PC-3 (cell line): Measurements from ENCODE around the gene SGO1. TPM values are rescaled to one million over a fixed set of nuclear protein-coding genes. Genes with fewer than 3 reads are reported as not detected.

ENCODE experiments used
- ATAC-seq: fragments of 200-7000 bp; cut with Tn5 transposase; 2 replicates; pipeline ENCODE4 v1.9.1; 2020; ENCODE audit warnings: mild to moderate bottlenecking, moderate library complexity
- BruUV-seq: library from RNA; stranded (reverse); fragments of 400-500 nt; replicated peaks from 2 replicates; lab custom pipeline; 2021; lab: Mats Ljungman, UMichigan
- CTCF ChIA-PET: fragments of 300-600 bp; sonication (Branson Sonifier 250); formaldehyde crosslinking; loops from one replicate; lab custom pipeline; 2022; ENCODE audit warnings: antibody characterized with exemption; lab: Charles Lee
- POLR2A ChIA-PET: fragments of 300-600 bp; sonication (Branson Sonifier 250); formaldehyde crosslinking; loops from one replicate; lab custom pipeline; 2022; ENCODE audit warnings: antibody characterized with exemption; ENCODE audit not compliant: unreplicated experiment; lab: Charles Lee
- DNase-seq: peaks from one replicate; pipeline ENCODE4 v3.0.0-alpha.2; 2015
- H2AFZ ChIP-seq: fragments of 300-600 bp; sonication (generic); 2 replicates; pipeline ENCODE4 v1.6.0; 2016; ENCODE audit warnings: antibody characterized with exemption, low read length
- H3F3A ChIP-seq: fragments of 300-600 bp; sonication (generic); one replicate; pipeline ENCODE4 v1.6.0; 2017; ENCODE audit warnings: antibody characterized with exemption, low read length, control low read depth, mild to moderate bottlenecking; ENCODE audit not compliant: unreplicated experiment
- H3K27ac ChIP-seq: fragments of 300-600 bp; sonication (generic); 2 replicates; pipeline ENCODE4 v1.5.1; 2016; ENCODE audit warnings: mild to moderate bottlenecking, low read length
- H3K27me3 ChIP-seq: fragments of 300-600 bp; sonication (generic); 2 replicates; pipeline ENCODE4 v1.6.1; 2016; ENCODE audit warnings: low read length, mixed read lengths
- H3K36me3 ChIP-seq: fragments of 300-600 bp; sonication (generic); 2 replicates; pipeline ENCODE4 v1.6.1; 2016; ENCODE audit warnings: low read depth, mixed run types, low read length, mixed read lengths
- H3K4me1 ChIP-seq: fragments of 300-600 bp; sonication (generic); 2 replicates; pipeline ENCODE4 v1.5.1; 2016; ENCODE audit warnings: low read length; ENCODE audit not compliant: insufficient read depth
- H3K4me2 ChIP-seq: fragments of 300-600 bp; sonication (generic); 2 replicates; pipeline ENCODE4 v1.6.0; 2016; ENCODE audit warnings: low read length
- H3K4me3 ChIP-seq: fragments of 300-600 bp; sonication (generic); 2 replicates; pipeline ENCODE4 v1.5.1; 2016; ENCODE audit warnings: mild to moderate bottlenecking, low read length, mixed read lengths
- H3K79me2 ChIP-seq: fragments of 300-600 bp; sonication (generic); 2 replicates; pipeline ENCODE4 v1.6.1; 2017; ENCODE audit warnings: low read length, mixed read lengths
- H3K9ac ChIP-seq: fragments of 300-600 bp; sonication (generic); 2 replicates; pipeline ENCODE4 v1.6.0; 2016; ENCODE audit warnings: mild to moderate bottlenecking, low read length
- H3K9me2 ChIP-seq: fragments of 300-600 bp; sonication (generic); replicated peaks from 2 replicates; pipeline ENCODE4 v1.6.1; 2016; ENCODE audit warnings: mixed run types, low read length, mixed read lengths
- H3K9me3 ChIP-seq: fragments of 300-600 bp; sonication (generic); 2 replicates; pipeline ENCODE4 v1.6.1; 2016; ENCODE audit warnings: low read length, mixed read lengths
- H4K20me1 ChIP-seq: fragments of 300-600 bp; sonication (generic); 2 replicates; pipeline ENCODE4 v1.6.1; 2016; ENCODE audit warnings: low read length, mixed read lengths
- EZH2 ChIP-seq: fragments of 300-600 bp; sonication (generic); IDR thresholded peaks from one replicate; pipeline ENCODE4 v1.6.1; 2017; ENCODE audit warnings: antibody characterized with exemption, mild to moderate bottlenecking, low read length; ENCODE audit not compliant: unreplicated experiment
- EZH2phosphoT487 ChIP-seq: fragments of 300-600 bp; sonication (generic); IDR thresholded peaks from 2 replicates; pipeline ENCODE4 v1.6.1; 2018; ENCODE audit warnings: mild to moderate bottlenecking, antibody characterized with exemption, low read length, borderline replicate concordance
- intact Hi-C: fragments of 100-400 bp; cut with micrococcal nuclease; formaldehyde crosslinking; loops from 2 replicates; pipeline ENCODE4 v1.9.0; 2023
- microRNA-seq: library from miRNA; unstranded; fragments of <30 nt; microRNA quantifications from one replicate; pipeline ENCODE4 v1.1.0, GENCODE V29; 2020; ENCODE audit not compliant: unreplicated experiment
- total RNA-seq: library from RNA; depleted of rRNA; stranded (reverse); fragments of >200 nt; gene quantifications from 2 replicates; pipeline ENCODE4 v1.2.3, GENCODE V29; 2014; rRNA removed
- TF ChIP-seq, protein P1 (sequence below): fragments of 300-600 bp; sonication (generic); conservative IDR thresholded peaks from 2 replicates; pipeline ENCODE4 v1.5.1; 2017; ENCODE audit warnings: antibody characterized with exemption, low read depth, mild to moderate bottlenecking, low read length

The SGO1 gene
- total RNA-seq, 1 experiment from 2014 or later, result 12.6 TPM

DNA sequence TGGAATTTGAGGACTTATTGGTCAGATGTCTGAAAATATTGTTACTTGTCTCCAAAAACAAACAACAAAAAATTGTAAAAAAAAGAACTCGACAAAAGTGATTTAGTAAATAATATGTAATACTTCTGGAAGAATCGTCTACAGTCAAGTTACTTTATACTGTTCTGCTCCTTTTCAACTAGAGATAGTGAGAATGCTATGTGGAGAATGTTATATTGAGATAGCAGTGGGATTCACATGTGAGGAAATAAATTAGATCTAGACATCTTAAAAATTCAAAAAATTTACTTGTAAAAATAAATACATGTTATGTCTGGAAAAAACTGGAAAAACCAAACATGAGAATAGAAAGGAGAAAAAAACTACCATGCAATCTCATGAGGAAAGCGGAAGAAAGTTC is 64.9 kb downstream of the SGO1 start:
- no peak for TF ChIP-seq EZH2phosphoT487
- no peak for TF ChIP-seq EZH2
- TF ChIP-seq, protein P1, sequence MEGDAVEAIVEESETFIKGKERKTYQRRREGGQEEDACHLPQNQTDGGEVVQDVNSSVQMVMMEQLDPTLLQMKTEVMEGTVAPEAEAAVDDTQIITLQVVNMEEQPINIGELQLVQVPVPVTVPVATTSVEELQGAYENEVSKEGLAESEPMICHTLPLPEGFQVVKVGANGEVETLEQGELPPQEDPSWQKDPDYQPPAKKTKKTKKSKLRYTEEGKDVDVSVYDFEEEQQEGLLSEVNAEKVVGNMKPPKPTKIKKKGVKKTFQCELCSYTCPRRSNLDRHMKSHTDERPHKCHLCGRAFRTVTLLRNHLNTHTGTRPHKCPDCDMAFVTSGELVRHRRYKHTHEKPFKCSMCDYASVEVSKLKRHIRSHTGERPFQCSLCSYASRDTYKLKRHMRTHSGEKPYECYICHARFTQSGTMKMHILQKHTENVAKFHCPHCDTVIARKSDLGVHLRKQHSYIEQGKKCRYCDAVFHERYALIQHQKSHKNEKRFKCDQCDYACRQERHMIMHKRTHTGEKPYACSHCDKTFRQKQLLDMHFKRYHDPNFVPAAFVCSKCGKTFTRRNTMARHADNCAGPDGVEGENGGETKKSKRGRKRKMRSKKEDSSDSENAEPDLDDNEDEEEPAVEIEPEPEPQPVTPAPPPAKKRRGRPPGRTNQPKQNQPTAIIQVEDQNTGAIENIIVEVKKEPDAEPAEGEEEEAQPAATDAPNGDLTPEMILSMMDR, result no peak
- H3K9me3 ChIP-seq, result no peaks in the 10 kb centered on the region
- POLR2A ChIA-PET, result no interaction called here
- DNase-seq (no peak), ATAC-seq (no peak)
- no peak overlapping the region for H3K27ac ChIP-seq
- intact Hi-C loops, result loop anchor here (5.0 kb wide), 1 partner anchor 234 kb away; no protein-coding TSS in a partner anchor
- no peaks in the 10 kb centered on the region for H3K36me3 ChIP-seq
- no peak overlapping the region for H2AFZ ChIP-seq
- H3K4me2 ChIP-seq, result no peak overlapping the region
- H3K27me3 ChIP-seq, result no peaks in the 10 kb centered on the region
- BruUV-seq, result no TSS peak
- H3K4me1 ChIP-seq, result peaks cover 10% of the 10 kb centered on the region
- no peak overlapping the region for H3K4me3 ChIP-seq
- no peaks in the 10 kb centered on the region for H3K9me2 ChIP-seq
- H3K79me2 ChIP-seq, result no peaks in the 10 kb centered on the region
- CTCF ChIA-PET, result no interaction called here
- no peaks in the 10 kb centered on the region for H3F3A ChIP-seq
- H4K20me1 ChIP-seq, result no peaks in the 10 kb centered on the region
- no peak overlapping the region for H3K9ac ChIP-seq

Small RNA genes lying within 50 kb of the gene (microRNA-seq; reads per million reads assigned to microRNA genes)
- gene MIR3135A, result not detected

Other genes starting within 250 kb of the SGO1 start
- gene RAB5A, start 239.1 kb downstream of the SGO1 start, total RNA-seq, result 61.3 and 86.8 TPM in 2 replicates
- gene PP2D1, start 173.9 kb downstream of the SGO1 start, total RNA-seq, result not detected in 2 replicates
- gene KAT2B, start 145.8 kb downstream of the SGO1 start, total RNA-seq, result 10.9 and 11.9 TPM in 2 replicates